Calu3 (cell line): Measurements from ENCODE around the gene PLEKHG4B. TPM values are rescaled to one million over a fixed set of nuclear protein-coding genes. Genes with fewer than 3 reads are reported as not detected.
"Not testable (repeated sequence)": the region's sequence is repeated elsewhere in the genome, so short reads cannot be mapped to it uniquely, and the experiment has no call there.

Source experiments
- BruUV-seq: library from RNA; stranded (reverse); fragments of 400-500 nt; replicated peaks from 2 replicates; lab custom pipeline; 2021; lab: Mats Ljungman, UMichigan
- CTCF ChIA-PET: fragments of 300-600 bp; sonication (Branson Sonifier 250); formaldehyde crosslinking; loops from one replicate; lab custom pipeline; 2022; ENCODE audit warnings: antibody characterized with exemption; lab: Charles Lee
- DNase-seq: peaks from one replicate; pipeline ENCODE4 v3.0.0; 2022
- H3K27ac Mint-ChIP-seq: one replicate; pipeline ENCODE4 v1.8.0; 2022; ENCODE audit warnings: mixed read lengths; ENCODE audit not compliant: unreplicated experiment
- H3K27me3 Mint-ChIP-seq: one replicate; pipeline ENCODE4 v1.8.0; 2022; ENCODE audit warnings: mixed read lengths; ENCODE audit not compliant: unreplicated experiment
- H3K36me3 Mint-ChIP-seq: one replicate; pipeline ENCODE4 v1.8.0; 2022; ENCODE audit warnings: mild to moderate bottlenecking, moderate library complexity, mixed read lengths; ENCODE audit not compliant: insufficient read depth, unreplicated experiment
- H3K4me1 Mint-ChIP-seq: one replicate; pipeline ENCODE4 v1.8.0; 2022; ENCODE audit warnings: mild to moderate bottlenecking, low read depth, mixed read lengths; ENCODE audit not compliant: unreplicated experiment
- H3K4me3 Mint-ChIP-seq: one replicate; pipeline ENCODE4 v1.8.0; 2022; ENCODE audit warnings: mild to moderate bottlenecking, low read depth, moderate library complexity, mixed read lengths; ENCODE audit not compliant: unreplicated experiment
- H3K9me3 Mint-ChIP-seq: one replicate; pipeline ENCODE4 v1.8.0; 2022; ENCODE audit warnings: low read depth, mixed read lengths; ENCODE audit not compliant: unreplicated experiment
- CTCF ChIP-seq: fragments of 200-600 bp; IDR thresholded peaks from one replicate; pipeline ENCODE4 v1.8.0; 2022; ENCODE audit warnings: antibody characterized with exemption; ENCODE audit not compliant: unreplicated experiment
- intact Hi-C: fragments of 100-400 bp; cut with micrococcal nuclease; formaldehyde crosslinking; loops from one replicate; pipeline ENCODE4 v1.10.0; 2022; ENCODE audit not compliant: unreplicated experiment
- total RNA-seq: library from RNA; stranded (reverse); gene quantifications from 2 replicates; pipeline ENCODE4 v1.2.3, GENCODE V29; 2022

PLEKHG4B gene
- total RNA-seq, 1 experiment from 2014 or later: 1.7 TPM

GRCh38 chr5:54175-54730 is 37.7 kb upstream of the PLEKHG4B start:
- H3K36me3 Mint-ChIP-seq: peaks cover 7% of the 10 kb centered on the region
- intact Hi-C loops: no loop called here
- no TSS peak for BruUV-seq
- peaks cover 42% of the 10 kb centered on the region for H3K27me3 Mint-ChIP-seq
- DNase-seq: no peak
- H3K4me1 Mint-ChIP-seq: no peaks in the 10 kb centered on the region
- no peak for TF ChIP-seq CTCF
- H3K27ac Mint-ChIP-seq: no peak overlapping the region
- H3K9me3 Mint-ChIP-seq: peaks cover 7% of the 10 kb centered on the region
- CTCF ChIA-PET: no interaction called here
- H3K4me3 Mint-ChIP-seq: peak overlapping the region; percentile 64

- H3K4me1 Mint-ChIP-seq: no peaks in the 10 kb centered on the region
- peaks cover 7% of the 10 kb centered on the region for H3K36me3 Mint-ChIP-seq
- CTCF ChIA-PET: no interaction called here
- BruUV-seq: no TSS peak
- no peak overlapping the region for H3K27ac Mint-ChIP-seq
- no peak overlapping the region for H3K4me3 Mint-ChIP-seq
- TF ChIP-seq CTCF: no peak
- H3K9me3 Mint-ChIP-seq: peaks cover 7% of the 10 kb centered on the region
- intact Hi-C loops: no loop called here
- H3K27me3 Mint-ChIP-seq: peaks cover 42% of the 10 kb centered on the region
- no peak for DNase-seq
Measured at GRCh38 chr5:54876-55569, 36.9 kb upstream of the PLEKHG4B start.

- H3K4me1 Mint-ChIP-seq: no peaks in the 10 kb centered on the region
- DNase-seq: no peak
- peaks cover 42% of the 10 kb centered on the region for H3K27me3 Mint-ChIP-seq
- CTCF ChIA-PET: no interaction called here
- peaks cover 2% of the 10 kb centered on the region for H3K9me3 Mint-ChIP-seq
- H3K4me3 Mint-ChIP-seq: no peak overlapping the region
- no TSS peak for BruUV-seq
- H3K36me3 Mint-ChIP-seq: peaks cover 7% of the 10 kb centered on the region
- intact Hi-C loops: no loop called here
- no peak overlapping the region for H3K27ac Mint-ChIP-seq
- no peak for TF ChIP-seq CTCF
Measured at GRCh38 chr5:56561-57290, 35.2 kb upstream of the PLEKHG4B start.

- H3K4me3 Mint-ChIP-seq, CTCF ChIA-PET, DNase-seq, H3K36me3 Mint-ChIP-seq, BruUV-seq, H3K4me1 Mint-ChIP-seq, intact Hi-C loops, H3K27ac Mint-ChIP-seq: not testable (repeated sequence)
- peaks cover 10% of the 10 kb centered on the region for H3K9me3 Mint-ChIP-seq
- peaks cover 66% of the 10 kb centered on the region for H3K27me3 Mint-ChIP-seq
Measured at GRCh38 chr5:60250-60649, 31.7 kb upstream of the PLEKHG4B start.
